Measurements from ENCODE around the gene MVP. TPM values are rescaled to one million over a fixed set of nuclear protein-coding genes. Genes with fewer than 3 reads are reported as not detected.
A peak's percentile ranks its signal among the peaks of the same experiment; 100 is the strongest.
"Not testable (repeated sequence)": the region's sequence is repeated elsewhere in the genome, so short reads cannot be mapped to it uniquely, and the experiment has no call there.

Gene MVP
- total RNA-seq, 1 donor from 2014 or later: 54.0 TPM

- DNase-seq: no peak
Measured at GRCh38 chr16:29815032-29815721, 5.1 kb upstream of the MVP start.

DNA sequence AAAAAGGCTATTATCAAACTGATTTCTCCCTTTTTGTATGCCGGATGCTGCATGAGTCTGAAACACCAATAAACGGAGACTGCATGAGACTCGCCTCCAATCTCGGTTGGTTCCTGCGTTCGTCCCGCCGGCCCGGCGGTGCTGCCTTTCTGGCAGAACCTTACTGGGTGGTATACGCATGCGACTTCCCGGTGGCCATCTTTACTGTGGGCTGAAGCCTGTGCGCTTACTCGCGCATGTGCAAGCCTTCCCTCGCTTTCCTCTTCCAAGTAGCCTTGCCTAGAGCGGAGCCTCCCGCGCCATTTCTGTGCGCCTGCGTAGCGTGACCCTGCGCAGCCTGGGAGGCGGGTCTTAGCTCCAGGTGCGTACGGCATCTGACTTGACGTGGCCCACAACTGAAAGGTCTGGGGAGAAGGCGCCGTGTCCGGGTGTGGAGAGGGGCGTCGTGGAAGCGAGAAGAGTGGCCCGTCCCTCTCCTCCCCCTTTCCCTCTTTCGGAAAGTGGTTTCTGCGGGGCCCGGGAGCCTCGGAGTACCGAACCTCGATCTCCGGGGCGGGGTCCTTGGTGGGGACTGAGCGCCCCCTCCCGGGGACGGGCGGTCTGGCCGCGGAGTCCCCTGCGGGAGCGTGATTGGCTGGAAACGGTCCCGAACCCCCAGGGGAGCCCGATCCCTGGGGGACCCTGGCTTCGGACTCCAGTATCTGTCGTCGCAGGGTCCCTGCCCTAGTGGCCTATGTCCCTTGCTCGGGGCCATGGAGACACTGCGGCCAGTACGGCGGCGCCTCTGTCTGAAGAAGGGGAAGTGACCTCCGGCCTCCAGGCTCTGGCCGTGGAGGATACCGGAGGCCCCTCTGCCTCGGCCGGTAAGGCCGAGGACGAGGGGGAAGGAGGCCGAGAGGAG, 4.2 kb upstream of the MVP start, which contains the start of gene PAGR1:
Gene PAGR1 (plus strand): TSS at position 360 of the 901 bp plus-strand sequence. CDS start 374 bp downstream, at position 734.
- peak; percentile 100 for DNase-seq

- DNase-seq: peak; percentile 73
Measured at GRCh38 chr16:29816694-29817441, 3.4 kb upstream of the MVP start.

- DNase-seq: no peak
Measured at GRCh38 chr16:29818082-29818481, 2.2 kb upstream of the MVP start.

GRCh38 chr16:29819506-29819905, 756 bp upstream of the MVP start:
- DNase-seq: no peak

GRCh38 chr16:29820730-29821642, 724 bp downstream of the MVP start:
- no peak for DNase-seq

DNA sequence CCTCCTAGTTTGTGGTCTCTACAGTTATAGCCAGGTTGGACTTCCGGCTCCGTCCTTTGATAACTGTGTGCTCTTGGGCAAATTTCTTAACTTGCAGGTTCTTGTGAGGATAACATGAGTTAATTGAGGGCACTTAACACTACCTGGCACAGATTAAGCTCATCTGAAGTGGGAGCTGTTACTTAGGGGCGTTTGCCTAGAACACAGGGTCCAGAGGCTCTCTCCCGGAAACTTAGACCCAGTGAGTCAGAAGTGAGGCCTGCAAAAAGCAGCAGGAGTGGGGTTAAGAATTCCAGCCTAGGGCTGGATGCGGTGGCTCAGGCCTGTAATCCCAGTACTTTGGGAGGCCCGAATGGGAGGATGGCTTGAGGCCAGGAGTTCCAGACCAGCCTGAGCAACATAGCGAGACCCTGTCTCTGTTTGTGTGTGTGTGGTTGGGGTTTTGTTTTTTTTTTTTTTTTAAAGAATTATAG, 1.4 kb downstream of the MVP start:
- DNase-seq: no peak

DNA sequence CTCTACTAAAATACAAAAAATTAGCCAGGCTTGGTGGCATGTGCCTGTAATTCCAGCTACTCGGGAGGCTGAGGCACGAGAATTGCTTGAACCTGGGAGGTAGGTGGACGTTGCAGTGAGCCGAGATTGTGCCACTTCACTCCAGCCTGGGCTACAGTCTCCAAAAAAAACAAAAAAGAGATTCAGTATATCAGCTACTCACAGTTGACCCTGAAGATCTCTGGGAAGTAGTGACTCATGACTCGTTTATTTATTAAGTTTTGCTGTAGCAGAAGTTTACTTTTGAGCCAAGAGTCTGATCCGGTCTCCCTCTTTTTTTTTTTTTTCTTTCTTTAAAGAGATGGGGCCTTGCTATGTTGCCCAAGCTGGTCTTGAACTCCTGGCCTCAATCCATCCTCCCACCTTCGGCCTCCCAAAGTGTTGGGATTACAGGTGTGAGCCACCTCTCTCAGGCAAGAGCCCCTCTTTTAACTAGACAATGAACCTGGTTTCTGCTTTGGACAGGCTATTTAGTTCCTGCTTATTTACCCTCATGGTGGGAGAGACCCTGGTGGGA, 4.4 kb downstream of the MVP start:
- no peak for DNase-seq

- peak; percentile 44 for DNase-seq
Measured at GRCh38 chr16:29825145-29826044, 5.1 kb downstream of the MVP start.

- DNase-seq: no peak
Measured at GRCh38 chr16:29826342-29826695, 6.1 kb downstream of the MVP start.

- no peak for DNase-seq
Measured at GRCh38 chr16:29830774-29831173, 10.5 kb downstream of the MVP start.

GRCh38 chr16:29831490-29831889, 11.2 kb downstream of the MVP start:
- DNase-seq: no peak

GRCh38 chr16:29833219-29833618, 13.0 kb downstream of the MVP start:
- DNase-seq: not testable (repeated sequence)

- no peak for DNase-seq
Measured at GRCh38 chr16:29834079-29834478, 13.8 kb downstream of the MVP start.

DNA sequence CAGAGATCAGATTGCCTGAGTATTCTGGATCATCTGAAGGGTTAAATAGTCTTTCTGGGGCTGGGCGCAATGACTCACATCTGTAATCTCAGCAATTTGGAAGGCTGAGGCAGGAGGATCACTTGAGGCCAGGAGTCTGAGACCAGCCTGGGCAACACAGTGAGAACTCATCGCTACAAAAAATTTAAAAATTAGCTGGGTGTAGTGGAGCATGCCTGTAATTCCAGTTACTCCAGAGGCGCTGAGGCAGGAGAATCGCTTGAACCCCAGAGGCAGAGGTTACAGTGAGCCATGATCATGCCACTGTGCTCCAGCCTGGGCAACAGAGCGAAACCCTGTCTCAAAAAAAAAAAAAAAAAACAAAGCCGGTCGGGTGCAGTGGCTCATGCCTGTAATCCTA, 15.7 kb downstream of the MVP start:
- DNase-seq: no peak

DNA sequence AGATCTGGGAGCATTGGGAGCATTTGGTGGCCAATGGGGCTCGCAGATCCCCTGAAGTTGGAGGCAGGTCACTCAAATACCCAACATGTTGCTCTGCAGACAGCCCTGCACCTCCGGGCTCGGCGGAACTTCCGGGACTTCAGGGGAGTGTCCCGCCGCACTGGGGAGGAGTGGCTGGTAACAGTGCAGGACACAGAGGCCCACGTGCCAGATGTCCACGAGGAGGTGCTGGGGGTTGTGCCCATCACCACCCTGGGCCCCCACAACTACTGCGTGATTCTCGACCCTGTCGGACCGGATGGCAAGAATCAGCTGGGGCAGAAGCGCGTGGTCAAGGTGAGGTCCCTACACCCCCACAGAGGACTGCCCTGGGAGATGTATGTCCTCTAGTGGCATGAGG, 16.4 kb downstream of the MVP start:
- DNase-seq: no peak

GRCh38 chr16:29837841-29838240, 17.6 kb downstream of the MVP start:
- no peak for DNase-seq

GRCh38 chr16:29839822-29840221, 19.6 kb downstream of the MVP start:
- DNase-seq: no peak

- no peak for DNase-seq
Measured at GRCh38 chr16:29840240-29840639, 20.0 kb downstream of the MVP start.

DNA sequence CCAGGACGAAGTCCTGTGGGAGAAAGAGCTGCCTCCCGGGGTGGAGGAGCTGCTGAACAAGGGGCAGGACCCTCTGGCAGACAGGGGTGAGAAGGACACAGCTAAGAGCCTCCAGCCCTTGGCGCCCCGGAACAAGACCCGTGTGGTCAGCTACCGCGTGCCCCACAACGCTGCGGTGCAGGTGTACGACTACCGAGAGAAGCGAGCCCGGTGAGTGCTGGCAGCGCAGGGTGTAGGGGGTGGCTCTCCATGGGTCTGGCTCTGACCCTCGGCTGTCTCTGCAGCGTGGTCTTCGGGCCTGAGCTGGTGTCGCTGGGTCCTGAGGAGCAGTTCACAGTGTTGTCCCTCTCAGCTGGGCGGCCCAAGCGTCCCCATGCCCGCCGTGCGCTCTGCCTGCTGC, 21.4 kb downstream of the MVP start:
- DNase-seq: no peak
